H1 (cell line): Measurements from ENCODE around the gene MYO9B. TPM values are rescaled to one million over a fixed set of nuclear protein-coding genes. Genes with fewer than 3 reads are reported as not detected.
A peak's percentile ranks its signal among the peaks of the same experiment; 100 is the strongest.

ENCODE experiments used
- CTCF ChIA-PET: fragments of 300-600 bp; sonication (Branson Sonifier 250); formaldehyde crosslinking; loops from one replicate; lab custom pipeline; 2021; ENCODE audit not compliant: partially characterized antibody; lab: Charles Lee
- POLR2A ChIA-PET: fragments of 300-600 bp; sonication (Branson Sonifier 250); formaldehyde crosslinking; loops from one replicate; lab custom pipeline; 2021; ENCODE audit warnings: inconsistent platforms; ENCODE audit not compliant: partially characterized antibody; lab: Charles Lee
- DNase-seq, 2 experiments: peaks; one replicate each; pipeline versions ENCODE4 v3.0.0 to v3.0.0-alpha.2; 2010 to 2022; ENCODE audit warnings: low spot score in 2 of 2, low read depth in 1 of 2, mixed read lengths in 1 of 2
- FAIRE-seq: peaks from 2 replicates; lab custom pipeline; 2011; peaks lifted over from hg19 to GRCh38; lab: Jason Lieb, UNC
- H2AFZ ChIP-seq: 2 replicates; pipeline ENCODE4 v1.8.1; 2012; ENCODE audit warnings: low read length, inconsistent platforms
- H2AK5ac ChIP-seq: 2 replicates; pipeline ENCODE4 v1.6.1; 2013; ENCODE audit warnings: low read depth, low read length
- H2BK120ac ChIP-seq: replicated peaks from 2 replicates; pipeline ENCODE3; 2013; ENCODE audit warnings: low read depth, low read length, inconsistent platforms
- H2BK12ac ChIP-seq: 2 replicates; pipeline ENCODE4 v1.6.1; 2013; ENCODE audit warnings: low read depth, low read length
- H2BK15ac ChIP-seq: 2 replicates; pipeline ENCODE4 v1.6.1; 2013; ENCODE audit warnings: low read length
- H2BK20ac ChIP-seq: 2 replicates; pipeline ENCODE4 v1.6.1; 2013; ENCODE audit warnings: low read length
- H2BK5ac ChIP-seq: 2 replicates; pipeline ENCODE4 v1.6.1; 2013; ENCODE audit warnings: low read depth, low read length
- H3K14ac ChIP-seq: 2 replicates; pipeline ENCODE4 v1.6.1; 2013; ENCODE audit warnings: inconsistent platforms; ENCODE audit not compliant: insufficient read length
- H3K18ac ChIP-seq: 2 replicates; pipeline ENCODE4 v1.6.1; 2013; ENCODE audit warnings: low read length; ENCODE audit errors: extremely low read depth
- H3K23ac ChIP-seq: 2 replicates; pipeline ENCODE4 v1.6.1; 2013; ENCODE audit warnings: inconsistent platforms; ENCODE audit not compliant: insufficient read length
- H3K23me2 ChIP-seq: 2 replicates; pipeline ENCODE4 v1.6.1; 2013; ENCODE audit warnings: low read depth, low read length
- H3K27ac ChIP-seq: 2 replicates; pipeline ENCODE4 v1.6.1; 2011; ENCODE audit warnings: low read depth, low read length, inconsistent platforms
- H3K27me3 ChIP-seq, 4 experiments: replicated peaks in 1 of 4; 1 replicate in 1 of 4; 2 replicates in 3 of 4; pipeline versions ENCODE4 v1.6.1 to v1.8.1; 2011 to 2013; ENCODE audit warnings: low read length in 3 of 4, mild to moderate bottlenecking in 3 of 4, inconsistent platforms in 2 of 4, mixed read lengths in 2 of 4, moderate library complexity in 1 of 4; ENCODE audit not compliant: control insufficient read depth in 3 of 4, insufficient read depth in 3 of 4; ENCODE audit errors: extremely low read depth in 1 of 4
- H3K36me3 ChIP-seq, 4 experiments: 2 replicates each; pipeline versions ENCODE4 v1.6.1 to v1.8.1; 2011 to 2013; ENCODE audit warnings: mild to moderate bottlenecking in 4 of 4, low read length in 3 of 4, moderate library complexity in 2 of 4, control low read depth in 1 of 4, inconsistent platforms in 1 of 4; ENCODE audit not compliant: insufficient read depth in 4 of 4, control insufficient read depth in 2 of 4
- H3K4ac ChIP-seq: replicated peaks from 2 replicates; pipeline ENCODE3; 2013; ENCODE audit warnings: low read length, low read depth, mixed read lengths, inconsistent platforms; ENCODE audit not compliant: insufficient read length
- H3K4me1 ChIP-seq, 4 experiments: replicated peaks in 1 of 4; 1 replicate in 1 of 4; 2 replicates in 3 of 4; pipeline versions ENCODE4 v1.6.1 to v1.8.1; 2011 to 2013; ENCODE audit warnings: low read length in 3 of 4, inconsistent platforms in 2 of 4, mixed read lengths in 1 of 4; ENCODE audit not compliant: insufficient read depth in 4 of 4, control insufficient read depth in 3 of 4
- H3K4me2 ChIP-seq, 2 experiments: 2 replicates each; pipeline versions ENCODE4 v1.6.1 to v1.8.1; 2011 to 2013; ENCODE audit warnings: low read depth in 2 of 2, low read length in 2 of 2, control low read depth in 1 of 2, inconsistent platforms in 1 of 2, mild to moderate bottlenecking in 1 of 2; ENCODE audit not compliant: insufficient read depth in 1 of 2
- H3K4me3 ChIP-seq, 4 experiments: fragments of 200-600, 300-600 bp in 1 of 4; sonication (generic), shearing (Covaris generic), sonication (Bioruptor Twin) in 1 of 4; 2 replicates each; pipeline versions ENCODE4 v1.5.1 to v1.8.1; 2011 to 2016; ENCODE audit warnings: low read length in 4 of 4, low read depth in 3 of 4, control low read depth in 2 of 4, inconsistent platforms in 2 of 4, mild to moderate bottlenecking in 2 of 4, mixed read lengths in 1 of 4, moderate library complexity in 1 of 4; ENCODE audit not compliant: insufficient read depth in 2 of 4; ENCODE audit errors: extremely low read depth in 1 of 4
- H3K56ac ChIP-seq: replicated peaks from 2 replicates; pipeline ENCODE3; 2013; ENCODE audit warnings: low read depth, mild to moderate bottlenecking, mixed read lengths, low read length, inconsistent platforms; ENCODE audit not compliant: insufficient read length
- H3K79me1 ChIP-seq: 2 replicates; pipeline ENCODE4 v1.6.1; 2013; ENCODE audit warnings: low read depth, low read length, control low read depth
- H3K79me2 ChIP-seq, 2 experiments: 2 replicates each; pipeline versions ENCODE4 v1.6.1 to v1.8.1; 2012 to 2013; ENCODE audit warnings: low read length in 2 of 2, mild to moderate bottlenecking in 2 of 2, inconsistent platforms in 1 of 2; ENCODE audit not compliant: insufficient read depth in 2 of 2, control insufficient read depth in 1 of 2
- H3K9ac ChIP-seq, 4 experiments: replicated peaks in 1 of 4; 1 replicate in 1 of 4; 2 replicates in 3 of 4; pipeline versions ENCODE4 v1.6.1 to v1.8.1; 2011 to 2013; ENCODE audit warnings: low read depth in 3 of 4, low read length in 3 of 4, control low read depth in 2 of 4, mild to moderate bottlenecking in 2 of 4, moderate library complexity in 2 of 4, inconsistent platforms in 1 of 4; ENCODE audit errors: extremely low read depth in 1 of 4
- H3K9me3 ChIP-seq, 2 experiments: 2 replicates each; pipeline versions ENCODE4 v1.6.1 to v1.8.1; 2012 to 2013; ENCODE audit warnings: mild to moderate bottlenecking in 2 of 2, moderate library complexity in 2 of 2, control low read depth in 1 of 2, inconsistent platforms in 1 of 2, low read depth in 1 of 2, low read length in 1 of 2, mixed read lengths in 1 of 2; ENCODE audit not compliant: insufficient read depth in 2 of 2
- H4K20me1 ChIP-seq, 2 experiments: replicated peaks in 1 of 2; 2 replicates each; pipeline versions ENCODE3 to v1.8.1; 2011 to 2013; ENCODE audit warnings: inconsistent platforms in 2 of 2, low read length in 2 of 2, mild to moderate bottlenecking in 1 of 2; ENCODE audit not compliant: insufficient read depth in 2 of 2, control insufficient read depth in 1 of 2
- H4K5ac ChIP-seq: 2 replicates; pipeline ENCODE4 v1.6.1; 2013; ENCODE audit warnings: low read length, low read depth, mixed read lengths, inconsistent platforms; ENCODE audit not compliant: insufficient read length
- H4K8ac ChIP-seq: 2 replicates; pipeline ENCODE4 v1.8.0; 2013; ENCODE audit warnings: mild to moderate bottlenecking, moderate library complexity, low read length, inconsistent platforms; ENCODE audit not compliant: insufficient read depth; ENCODE audit errors: extremely low read depth
- H4K91ac ChIP-seq: replicated peaks from 2 replicates; pipeline ENCODE3; 2013; ENCODE audit warnings: low read length, mixed read lengths, inconsistent platforms; ENCODE audit not compliant: insufficient read length
- CBX8 ChIP-seq: fragments of 300-800, 300-1000 bp; sonication (generic); IDR thresholded peaks from 2 replicates; pipeline ENCODE4 v1.7.1; 2016; ENCODE audit warnings: low read depth, low read length, borderline replicate concordance
- EGR1 ChIP-seq: IDR thresholded peaks from 2 replicates; pipeline ENCODE4 v1.6.1; 2011; ENCODE audit warnings: low read depth, low read length, borderline replicate concordance
- EZH2 ChIP-seq: fragments of 200-600 bp; sonication (generic); IDR thresholded peaks from 2 replicates; pipeline ENCODE4 v1.7.1; 2012; ENCODE audit warnings: low read depth, mild to moderate bottlenecking, moderate library complexity, low read length, inconsistent platforms; ENCODE audit not compliant: severe bottlenecking
- GTF2F1 ChIP-seq: IDR thresholded peaks from 2 replicates; pipeline ENCODE4 v1.6.1; 2012; ENCODE audit warnings: low read depth, low read length, improper control_type of control experiment, borderline replicate concordance
- JUN ChIP-seq: IDR thresholded peaks from 2 replicates; pipeline ENCODE4 v1.6.1; 2011; ENCODE audit warnings: low read depth, mild to moderate bottlenecking, improper control_type of control experiment, low read length
- KDM1A ChIP-seq: fragments of 200-600, 300-600 bp; sonication (generic); IDR thresholded peaks from 2 replicates; pipeline ENCODE4 v1.7.1; 2016; ENCODE audit warnings: mild to moderate bottlenecking, low read length, borderline replicate concordance
- MAFK ChIP-seq: IDR thresholded peaks from 2 replicates; pipeline ENCODE4 v1.6.1; 2012; ENCODE audit warnings: low read depth, mild to moderate bottlenecking, improper control_type of control experiment, low read length
- RXRA ChIP-seq: IDR thresholded peaks from 2 replicates; pipeline ENCODE4 v1.6.1; 2011; ENCODE audit warnings: low read depth, mild to moderate bottlenecking, low read length, moderate library complexity; ENCODE audit not compliant: insufficient read depth
- SP2 ChIP-seq: IDR thresholded peaks from 2 replicates; pipeline ENCODE4 v1.6.1; 2012; ENCODE audit warnings: mild to moderate bottlenecking, low read length, inconsistent platforms
- TAF7 ChIP-seq: optimal IDR thresholded peaks from 2 replicates; pipeline ENCODE3; 2011; ENCODE audit warnings: low read depth, mild to moderate bottlenecking, inconsistent platforms, low read length, moderate library complexity, borderline replicate concordance
- WGBS, 2 experiments: shearing (Covaris generic) in 1 of 2; methylation state at CpG; one replicate each; pipeline versions ENCODE4 v1.1.6 to v1.1.7; 2013 to 2015; ENCODE audit warnings: low lambda C conversion rate in 2 of 2, mixed read lengths in 2 of 2, inconsistent platforms in 1 of 2, low coverage in 1 of 2, missing lambda C conversion rate in 1 of 2; ENCODE audit not compliant: insufficient replicate concordance in 2 of 2, insufficient coverage in 1 of 2, insufficient read length in 1 of 2; ENCODE audit errors: extremely low coverage in 1 of 2, missing lambda C conversion rate in 1 of 2; 5-methylcytosine and 5-hydroxymethylcytosine counted together
- polyA plus RNA-seq, 7 experiments: library from polyadenylated mRNA; depleted of rRNA in 3 of 7; stranded (reverse) in 5 of 7; unstranded in 2 of 7; fragments of >200 nt in 5 of 7; fragments of 200-250 nt in 2 of 7; gene quantifications; 1 replicate in 5 of 7; 2 replicates in 1 of 7; 4 replicates in 1 of 7; pipeline versions ENCODE4 v1.2.1 to v1.2.3, GENCODE V29; 2011 to 2013; ENCODE audit warnings: missing spikeins in 2 of 7, mixed read lengths in 2 of 7
- total RNA-seq: library from RNA; stranded (reverse); fragmentation: NEBNext Ultra II Directional; extraction: Animal tissue kit (Norgen Biotek cat#: 25700); gene quantifications from 2 replicates; pipeline ENCODE4 v1.2.1, GENCODE V29; 2021
- TF ChIP-seq, protein P1 (sequence below): IDR thresholded peaks from 2 replicates; pipeline ENCODE4 v1.6.1; 2012; ENCODE audit warnings: low read length, inconsistent platforms

The MYO9B gene
- total and polyA plus RNA-seq, 2 of the 8 experiments (the other 6 are each of a cell fraction or from before 2014, with no cell fraction given) = 27.6 to 77.1 TPM

DNA sequence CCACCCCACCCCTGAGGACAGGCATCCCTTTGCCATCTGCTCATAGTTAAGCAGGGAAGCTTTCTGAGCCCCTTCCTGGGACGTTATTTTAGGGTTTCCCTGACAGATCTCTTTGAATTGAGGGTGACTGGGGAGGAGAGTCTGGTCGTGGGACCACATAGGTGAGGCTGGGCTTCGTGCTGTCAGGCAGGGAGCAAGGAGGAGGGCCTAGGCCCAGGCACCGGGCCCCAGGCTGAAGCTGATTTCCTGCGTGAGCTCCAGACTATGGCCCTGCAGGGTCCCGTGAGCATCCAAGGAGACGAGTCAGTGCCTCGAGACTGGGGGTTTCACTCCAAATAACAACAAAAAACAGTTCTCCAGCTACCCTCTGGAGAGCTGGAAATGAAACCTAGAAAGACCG, 60.4 kb downstream of the MYO9B start:
- peak overlapping the region; percentile 99 for H2BK12ac ChIP-seq
- peak overlapping the region; percentile 32 for H3K56ac ChIP-seq
- no peak overlapping the region; a peak in 1 of 8 replicates for H3K4me3 ChIP-seq
- peak overlapping the region; percentile 60 to 73 for H3K4me2 ChIP-seq
- peak overlapping the region; percentile 95 for H3K4ac ChIP-seq
- H3K36me3 ChIP-seq = no peaks in the 10 kb centered on the region
- ChIA-PET CTCF (interaction anchor here (1.7 kb wide), 1 partner anchor 68 kb away, joined by 3 read pairs; no protein-coding TSS in a partner anchor), POLR2A (interaction anchor here (0.8 to 1.0 kb wide), 3 partner anchors 11 to 19 kb away, joined by 3 to 4 read pairs (median 4); no protein-coding TSS in a partner anchor)
- peak overlapping the region; percentile 18; the same call in 1 of the 2 replicates for H2BK15ac ChIP-seq
- H3K27me3 ChIP-seq = no peaks in the 10 kb centered on the region
- DNase-seq = peak in 1 of 2 experiments; percentile 60
- H3K4me1 ChIP-seq = peaks cover 7 to 16% (median 12%) of the 10 kb centered on the region in 4 experiments; a peak in 6 of 7 replicates
- H3K14ac ChIP-seq = no peak overlapping the region
- H3K23ac ChIP-seq = no peak overlapping the region
- H3K18ac ChIP-seq = peak overlapping the region; percentile 88
- no peak overlapping the region for H2AFZ ChIP-seq
- H3K9me3 ChIP-seq = no peaks in the 10 kb centered on the region
- H4K91ac ChIP-seq = peak overlapping the region; percentile 91
- H2BK5ac ChIP-seq = peak overlapping the region; percentile 96
- peak overlapping the region; percentile 79; the same call in 1 of the 2 replicates for H4K8ac ChIP-seq
- peak overlapping the region in 2 of 4 experiments; percentile 20 to 54; a peak in 5 of 7 replicates for H3K9ac ChIP-seq
- H4K5ac ChIP-seq = no peak overlapping the region
- no peaks in the 10 kb centered on the region for H3K79me2 ChIP-seq
- no peak for FAIRE-seq
- peaks cover under 1% of the 10 kb centered on the region; the same call in 1 of the 2 replicates for H3K79me1 ChIP-seq
- H3K23me2 ChIP-seq = no peaks in the 10 kb centered on the region; the same call in 1 of the 2 replicates
- H2BK20ac ChIP-seq = peak overlapping the region; percentile 43; the same call in 1 of the 2 replicates
- 60% methylated on average over 9 of the region's 9 CpGs; no CpG with 5 or more reads in 1 of the 2 experiments for WGBS, 2 experiments
- peak overlapping the region; percentile 78 for H3K27ac ChIP-seq
- no peaks in the 10 kb centered on the region for H4K20me1 ChIP-seq
- H2BK120ac ChIP-seq = peak overlapping the region; percentile 90
- peak overlapping the region; percentile 71; the same call in 1 of the 2 replicates for H2AK5ac ChIP-seq
- TF ChIP-seq TAF7 (no peak), MAFK (no peak), JUN (no peak), KDM1A (no peak), EZH2 (no peak), EGR1 (no peak), GTF2F1 (no peak), SP2 (no peak), CBX8 (no peak), RXRA (no peak)
- TF ChIP-seq, protein P1, sequence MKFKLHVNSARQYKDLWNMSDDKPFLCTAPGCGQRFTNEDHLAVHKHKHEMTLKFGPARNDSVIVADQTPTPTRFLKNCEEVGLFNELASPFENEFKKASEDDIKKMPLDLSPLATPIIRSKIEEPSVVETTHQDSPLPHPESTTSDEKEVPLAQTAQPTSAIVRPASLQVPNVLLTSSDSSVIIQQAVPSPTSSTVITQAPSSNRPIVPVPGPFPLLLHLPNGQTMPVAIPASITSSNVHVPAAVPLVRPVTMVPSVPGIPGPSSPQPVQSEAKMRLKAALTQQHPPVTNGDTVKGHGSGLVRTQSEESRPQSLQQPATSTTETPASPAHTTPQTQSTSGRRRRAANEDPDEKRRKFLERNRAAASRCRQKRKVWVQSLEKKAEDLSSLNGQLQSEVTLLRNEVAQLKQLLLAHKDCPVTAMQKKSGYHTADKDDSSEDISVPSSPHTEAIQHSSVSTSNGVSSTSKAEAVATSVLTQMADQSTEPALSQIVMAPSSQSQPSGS = no peak
